NOMO-1 treated with dmso at 0.1 percent for 144 hours (cell line): ENCODE data around the gene TANGO6.
"Not testable (repeated sequence)": the region's sequence is repeated elsewhere in the genome, so short reads cannot be mapped to it uniquely, and the experiment has no call there.

Experiments used
- DNase-seq: peaks from one replicate; lab custom pipeline; 2025; ENCODE audit not compliant: unreplicated experiment; lab: John Stamatoyannopoulos, UW

Gene TANGO6

DNA sequence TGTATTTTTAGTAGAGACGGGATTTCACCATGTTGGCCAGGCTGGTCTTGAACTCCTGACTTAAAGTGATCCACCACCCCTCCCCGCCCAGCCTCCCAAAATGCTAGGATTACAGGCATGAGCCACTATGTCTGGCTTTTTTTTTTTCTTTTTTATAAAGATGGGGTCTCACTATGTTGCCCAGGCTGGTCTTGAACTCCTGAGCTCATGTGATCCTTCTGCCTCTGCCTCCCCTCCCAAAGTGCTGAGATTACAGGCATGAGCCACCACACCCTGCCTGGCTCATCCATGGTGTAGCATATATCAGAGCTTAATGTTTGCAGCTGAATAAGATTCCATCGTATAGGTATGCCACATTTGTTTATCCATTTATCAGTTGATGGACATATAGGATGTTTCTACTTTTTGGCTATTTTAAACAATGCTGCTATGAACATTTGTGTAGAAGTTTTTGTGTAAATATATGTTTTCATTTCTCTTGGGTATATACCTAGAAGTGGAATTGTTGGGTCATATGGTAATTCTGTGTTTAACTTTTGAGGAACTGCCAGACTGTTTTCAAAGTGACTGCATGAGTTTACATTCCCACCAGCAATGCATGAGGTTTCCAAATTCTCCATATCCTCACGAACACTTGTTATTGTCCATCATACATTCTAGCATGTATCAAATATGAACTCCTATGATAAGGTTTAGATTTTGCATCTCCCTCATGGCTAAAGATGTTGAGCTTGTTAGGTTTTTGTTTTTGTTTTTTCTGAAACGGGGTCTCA lies 206.5 kb downstream of the TANGO6 start:
- DNase-seq: no peak

GRCh38 chr16:69051517-69051830 lies 208.1 kb downstream of the TANGO6 start:
- DNase-seq: not testable (repeated sequence)

DNA sequence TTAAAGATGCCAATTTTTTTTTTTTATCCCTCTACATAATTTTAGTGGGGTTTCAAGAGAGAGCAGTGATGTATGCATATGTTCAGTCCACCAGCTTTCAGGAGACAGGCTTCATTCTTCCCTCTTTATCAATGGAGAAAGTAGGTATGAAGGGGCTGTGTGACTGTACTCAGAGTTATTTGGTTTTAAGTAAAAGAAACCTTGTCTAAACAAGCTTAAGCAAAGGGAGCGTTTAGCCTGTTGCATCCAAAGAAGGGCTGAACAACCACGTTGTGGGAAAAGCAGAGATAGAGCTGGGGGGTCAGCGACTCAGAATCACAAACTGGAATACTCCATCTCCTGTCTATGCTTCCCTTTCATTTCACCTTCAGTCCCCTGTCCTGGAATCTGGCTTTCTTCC lies 211.7 kb downstream of the TANGO6 start:
- DNase-seq: no peak

- DNase-seq: no peak
Measured at GRCh38 chr16:69055980-69056379, 212.6 kb downstream of the TANGO6 start.

DNA sequence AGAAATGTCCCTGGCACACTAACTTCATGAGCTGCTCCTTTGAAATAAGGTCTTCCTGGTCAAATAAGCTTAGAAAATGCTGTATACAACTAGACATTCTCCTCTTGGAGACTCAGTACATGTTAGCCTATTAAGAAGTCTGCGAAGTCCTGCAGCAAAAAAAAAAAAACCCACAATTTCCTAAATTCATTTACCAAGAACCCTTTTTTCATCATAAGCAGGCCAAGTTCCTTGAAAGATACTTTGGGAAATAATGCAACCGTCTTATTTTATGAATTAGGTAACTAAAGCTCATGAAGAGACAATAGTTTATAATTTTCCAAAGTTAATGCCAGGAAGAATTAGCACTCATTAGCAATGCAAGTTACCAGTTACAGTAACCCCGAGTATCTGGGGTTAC lies 213.1 kb downstream of the TANGO6 start:
- DNase-seq: no peak

- no peak for DNase-seq
Measured at GRCh38 chr16:69057400-69058378, 214.4 kb downstream of the TANGO6 start.

- DNase-seq: not testable (repeated sequence)
Measured at GRCh38 chr16:69063491-69063890, 220.2 kb downstream of the TANGO6 start.

GRCh38 chr16:69064124-69064763 lies 220.9 kb downstream of the TANGO6 start:
- DNase-seq: no peak

- no peak for DNase-seq
Measured at GRCh38 chr16:69064764-69065313, 221.5 kb downstream of the TANGO6 start.

GRCh38 chr16:69069504-69069903 lies 226.2 kb downstream of the TANGO6 start:
- no peak for DNase-seq

GRCh38 chr16:69071036-69071435 lies 227.7 kb downstream of the TANGO6 start:
- no peak for DNase-seq

DNA sequence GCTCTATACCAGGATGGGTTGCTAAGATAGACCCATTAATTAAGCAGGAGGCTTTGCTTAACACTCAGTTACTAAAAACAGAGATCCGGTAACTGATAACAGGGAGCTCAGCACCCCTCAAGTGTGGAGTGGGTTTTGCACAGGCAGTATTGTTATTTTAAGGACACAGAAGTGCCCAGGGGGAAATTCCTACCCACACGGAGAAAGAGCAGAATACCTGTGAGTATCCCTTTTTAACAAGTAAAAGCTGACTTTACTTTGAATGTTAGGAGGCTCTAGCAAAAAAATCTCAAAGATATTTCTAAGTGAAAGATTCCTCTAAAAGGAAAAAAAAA lies 229.3 kb downstream of the TANGO6 start:
- DNase-seq: no peak

DNA sequence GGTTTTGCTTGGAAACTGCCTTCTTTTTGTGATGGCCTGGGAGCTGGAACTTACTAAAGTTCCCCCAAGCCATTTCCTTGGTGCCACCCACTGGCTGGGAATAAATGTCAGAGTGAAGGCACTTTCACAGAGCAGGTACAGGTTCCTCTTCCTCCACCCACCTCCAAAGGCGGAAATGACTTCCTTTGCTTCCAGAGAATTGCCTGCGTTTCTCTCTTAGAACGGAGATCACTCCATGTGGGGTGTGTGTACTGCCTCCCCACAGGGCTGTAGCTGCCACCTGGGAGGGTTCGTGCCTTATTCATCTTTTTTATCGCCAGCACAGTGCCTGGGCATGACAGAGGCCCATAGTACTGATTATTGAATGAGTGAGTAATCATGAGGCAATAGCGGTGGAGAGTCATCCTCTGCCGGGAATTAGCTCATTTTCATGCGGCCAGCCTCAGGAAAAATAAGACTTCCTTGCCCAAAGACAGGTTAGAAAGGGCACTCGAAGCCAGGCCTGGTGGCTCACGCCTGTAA lies 229.9 kb downstream of the TANGO6 start:
- no peak for DNase-seq

GRCh38 chr16:69077251-69077650 lies 233.9 kb downstream of the TANGO6 start:
- no peak for DNase-seq

GRCh38 chr16:69078073-69078472 lies 234.7 kb downstream of the TANGO6 start:
- no peak for DNase-seq

GRCh38 chr16:69079697-69080096 lies 236.4 kb downstream of the TANGO6 start:
- no peak for DNase-seq

DNA sequence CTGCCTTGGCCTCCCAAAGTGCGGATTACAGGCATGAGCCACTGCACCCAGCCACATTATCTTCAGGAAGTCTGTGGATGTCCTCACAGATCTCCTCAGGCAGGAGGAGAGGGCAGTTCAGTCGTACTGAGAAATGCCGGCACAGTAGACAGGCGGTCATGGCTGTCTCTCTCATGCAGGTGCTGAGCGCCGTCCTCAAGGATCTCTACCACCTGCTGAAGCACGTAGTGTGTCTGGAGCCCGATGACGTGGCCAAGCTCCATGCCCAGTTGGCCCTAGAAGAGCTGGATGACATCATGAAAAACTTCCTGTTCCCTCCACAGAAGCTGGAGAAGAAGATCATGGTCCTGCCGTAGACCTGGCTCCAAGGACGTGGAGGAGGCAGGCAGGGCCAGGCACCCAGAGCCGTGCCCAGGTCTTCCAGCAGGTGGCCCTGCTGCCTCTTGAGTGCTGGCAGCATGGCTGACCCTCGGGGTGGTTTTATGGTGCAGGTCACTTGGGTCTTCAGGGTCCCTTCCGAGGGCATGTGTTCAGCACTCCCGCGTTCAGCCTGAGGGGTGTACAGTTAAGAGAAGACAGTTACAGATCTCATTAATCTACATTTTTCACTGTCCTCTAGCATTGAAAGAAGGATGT lies 240.1 kb downstream of the TANGO6 start:
- DNase-seq: no peak

DNA sequence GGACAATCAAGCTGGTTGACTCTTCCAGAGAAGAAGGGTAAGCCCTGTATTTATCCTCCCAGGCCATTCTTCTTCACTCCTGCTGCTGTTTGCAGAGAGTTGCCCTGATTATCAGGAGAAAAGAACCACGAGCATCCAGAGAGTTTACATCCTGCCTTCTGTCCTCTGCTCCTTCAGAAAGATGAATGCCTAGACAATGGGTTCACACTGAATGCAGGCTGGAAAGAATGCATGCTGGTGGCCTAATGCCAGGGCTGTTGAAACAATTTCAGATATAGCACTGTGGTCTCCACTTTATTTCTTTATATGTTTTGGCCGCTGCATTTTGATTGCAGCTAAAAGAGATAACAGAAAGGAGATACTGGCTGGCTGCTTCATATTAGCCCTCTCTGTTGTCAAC lies 241.0 kb downstream of the TANGO6 start:
- no peak for DNase-seq

- DNase-seq: no peak
Measured at GRCh38 chr16:69085032-69085695, 241.8 kb downstream of the TANGO6 start.

DNA sequence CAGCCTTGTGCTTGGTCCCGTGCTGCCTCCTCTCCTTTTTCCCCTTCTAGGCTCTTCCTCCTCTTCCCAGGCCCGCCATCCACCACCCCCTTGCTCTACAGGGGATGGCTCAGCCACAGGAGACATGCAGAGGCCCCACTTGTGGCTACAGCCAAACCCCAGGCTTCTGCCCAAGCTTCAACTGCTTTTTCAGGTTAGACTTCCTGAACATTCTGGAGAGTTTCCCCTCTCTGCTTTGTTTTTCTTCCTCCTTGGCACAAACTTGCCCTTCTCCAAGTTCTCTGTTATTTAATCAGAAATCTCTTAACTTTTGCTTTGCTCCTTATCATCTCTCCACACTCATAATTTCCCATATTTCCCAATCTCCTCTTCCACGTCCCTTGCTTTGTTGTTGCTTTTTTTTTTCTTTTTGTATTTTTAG lies 243.8 kb downstream of the TANGO6 start:
- DNase-seq: no peak
